ENCODE results near the gene RND3.

- no peak for TF ChIP-seq POLR2A (IDR thresholded peaks at IDR 0.05; ENCODE audit: low read length)
- TF ChIP-seq GATA1 (IDR thresholded peaks at IDR 0.05; ENCODE audit: low read depth, low read length), result no peak
Observed at GRCh38 chr2:150421126-150421651, 66.3 kb downstream of the RND3 start.
